GM10266 (cell line): ENCODE results near the gene MOV10L1.

Source experiments
- DNase-seq: peaks from one replicate; pipeline ENCODE4 v3.0.0; 2012; ENCODE audit errors: extremely low spot score
- TF ChIP-seq, protein P1 (sequence below): IDR thresholded peaks from 2 replicates; pipeline ENCODE4 v1.5.1; 2012; ENCODE audit warnings: mild to moderate bottlenecking, low read depth; ENCODE audit not compliant: control insufficient read depth, insufficient read depth; ENCODE audit errors: missing control alignments

MOV10L1 gene

DNA sequence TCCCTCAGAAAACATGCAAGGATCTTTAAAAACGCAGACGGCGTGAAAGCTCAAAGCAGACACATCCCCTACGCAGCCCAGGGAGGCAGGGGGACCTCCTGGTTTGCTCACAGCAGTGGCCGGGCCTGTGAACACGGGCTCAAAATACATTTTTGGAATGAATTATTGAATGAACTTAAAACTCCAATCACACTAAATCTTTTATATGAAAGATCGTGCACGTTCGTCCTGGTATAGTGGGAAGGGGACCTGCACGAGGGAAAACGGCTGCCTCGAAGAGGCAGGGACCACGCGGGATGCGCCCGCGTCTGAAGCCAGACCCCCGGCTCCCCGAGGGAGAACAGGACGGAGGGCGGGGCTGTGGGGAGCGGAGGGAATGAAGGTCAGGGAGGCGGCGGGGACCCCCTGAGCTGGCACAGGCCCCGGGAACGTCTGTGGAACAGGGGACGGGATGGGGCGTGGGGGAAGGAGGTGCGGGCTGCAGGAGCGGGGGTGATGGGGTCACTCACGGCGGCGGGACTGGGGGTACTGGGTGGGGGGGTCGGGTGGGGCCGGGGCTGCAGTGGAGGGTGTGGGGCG is 79.5 kb downstream of the MOV10L1 start:
- TF ChIP-seq, protein P1, sequence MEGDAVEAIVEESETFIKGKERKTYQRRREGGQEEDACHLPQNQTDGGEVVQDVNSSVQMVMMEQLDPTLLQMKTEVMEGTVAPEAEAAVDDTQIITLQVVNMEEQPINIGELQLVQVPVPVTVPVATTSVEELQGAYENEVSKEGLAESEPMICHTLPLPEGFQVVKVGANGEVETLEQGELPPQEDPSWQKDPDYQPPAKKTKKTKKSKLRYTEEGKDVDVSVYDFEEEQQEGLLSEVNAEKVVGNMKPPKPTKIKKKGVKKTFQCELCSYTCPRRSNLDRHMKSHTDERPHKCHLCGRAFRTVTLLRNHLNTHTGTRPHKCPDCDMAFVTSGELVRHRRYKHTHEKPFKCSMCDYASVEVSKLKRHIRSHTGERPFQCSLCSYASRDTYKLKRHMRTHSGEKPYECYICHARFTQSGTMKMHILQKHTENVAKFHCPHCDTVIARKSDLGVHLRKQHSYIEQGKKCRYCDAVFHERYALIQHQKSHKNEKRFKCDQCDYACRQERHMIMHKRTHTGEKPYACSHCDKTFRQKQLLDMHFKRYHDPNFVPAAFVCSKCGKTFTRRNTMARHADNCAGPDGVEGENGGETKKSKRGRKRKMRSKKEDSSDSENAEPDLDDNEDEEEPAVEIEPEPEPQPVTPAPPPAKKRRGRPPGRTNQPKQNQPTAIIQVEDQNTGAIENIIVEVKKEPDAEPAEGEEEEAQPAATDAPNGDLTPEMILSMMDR: no peak
- DNase-seq: no peak

DNA sequence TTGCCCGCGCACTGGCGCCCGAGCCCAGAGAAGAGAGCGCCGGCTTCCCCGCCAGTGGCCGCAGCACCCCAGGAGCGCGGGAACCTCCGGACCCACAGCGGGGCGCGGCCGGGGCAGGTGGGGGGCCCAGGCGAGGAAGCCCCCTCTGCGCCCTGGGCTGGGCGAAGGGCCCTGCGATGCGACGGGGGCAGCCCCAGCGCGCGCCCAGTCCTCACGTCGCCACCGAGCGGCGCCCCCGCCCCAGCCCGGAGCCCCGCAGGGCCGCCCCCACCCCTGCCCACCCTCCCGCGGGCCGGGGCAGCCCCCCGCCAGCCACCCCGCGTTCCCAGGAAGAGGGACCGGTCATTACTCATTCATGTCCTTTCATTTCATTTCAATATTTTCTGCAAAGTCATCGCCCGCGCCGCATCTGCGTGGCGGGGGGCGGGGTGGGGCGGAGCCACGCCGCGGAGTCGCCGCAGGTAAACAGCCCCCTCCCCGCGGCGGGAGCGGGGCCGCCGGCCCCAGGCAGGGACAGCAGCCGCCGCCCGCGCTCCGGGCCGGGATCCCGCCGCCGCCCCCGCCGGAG is 80.1 kb downstream of the MOV10L1 start:
- peak; percentile 75 for DNase-seq
- TF ChIP-seq, protein P1: peak; percentile 16

DNA sequence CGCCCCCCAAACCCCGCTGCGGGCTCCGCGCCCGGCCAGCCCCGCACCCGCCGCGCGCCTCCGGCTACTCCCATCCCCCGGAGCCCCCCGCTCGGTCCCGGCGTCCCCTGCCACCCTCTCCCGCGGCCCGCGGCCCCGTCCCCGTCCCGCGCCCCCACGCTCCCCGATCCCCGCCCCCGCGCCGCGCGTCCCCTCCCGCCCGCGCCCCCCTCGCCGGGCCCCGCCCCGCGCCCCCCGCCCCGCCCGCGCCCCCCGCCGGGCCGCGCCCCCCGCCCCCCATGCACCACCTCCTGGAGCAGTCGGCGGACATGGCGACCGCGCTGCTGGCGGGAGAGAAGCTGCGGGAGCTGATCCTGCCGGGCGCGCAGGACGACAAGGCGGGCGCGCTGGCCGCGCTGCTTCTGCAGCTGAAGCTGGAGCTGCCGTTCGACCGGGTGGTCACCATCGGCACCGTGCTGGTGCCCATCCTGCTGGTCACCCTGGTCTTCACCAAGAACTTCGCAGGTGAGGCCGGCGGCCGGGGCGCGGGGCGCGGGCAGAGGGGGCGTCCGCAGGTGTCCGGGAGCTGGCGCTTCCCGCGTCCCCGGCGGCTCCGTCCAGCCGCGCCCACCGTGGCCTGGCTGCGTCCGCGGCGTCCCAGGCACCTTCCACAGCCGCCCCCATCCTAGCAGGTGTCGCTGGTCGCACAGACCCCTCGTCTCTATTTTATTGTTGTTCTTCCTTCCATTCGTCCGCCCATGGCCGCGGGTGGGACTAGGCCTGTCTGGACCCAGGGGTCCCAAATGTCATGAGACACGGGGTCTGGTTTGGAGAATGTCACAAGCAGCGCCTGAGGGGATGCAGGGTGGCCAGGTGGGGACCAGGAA is 80.9 kb downstream of the MOV10L1 start, which contains the start of gene PANX2:
PANX2 (plus strand) TSS at position 279 of the 866 bp plus-strand sequence; CDS start at position 279, 0 bp downstream.
- no peak for DNase-seq
- TF ChIP-seq, protein P1: no peak

DNA sequence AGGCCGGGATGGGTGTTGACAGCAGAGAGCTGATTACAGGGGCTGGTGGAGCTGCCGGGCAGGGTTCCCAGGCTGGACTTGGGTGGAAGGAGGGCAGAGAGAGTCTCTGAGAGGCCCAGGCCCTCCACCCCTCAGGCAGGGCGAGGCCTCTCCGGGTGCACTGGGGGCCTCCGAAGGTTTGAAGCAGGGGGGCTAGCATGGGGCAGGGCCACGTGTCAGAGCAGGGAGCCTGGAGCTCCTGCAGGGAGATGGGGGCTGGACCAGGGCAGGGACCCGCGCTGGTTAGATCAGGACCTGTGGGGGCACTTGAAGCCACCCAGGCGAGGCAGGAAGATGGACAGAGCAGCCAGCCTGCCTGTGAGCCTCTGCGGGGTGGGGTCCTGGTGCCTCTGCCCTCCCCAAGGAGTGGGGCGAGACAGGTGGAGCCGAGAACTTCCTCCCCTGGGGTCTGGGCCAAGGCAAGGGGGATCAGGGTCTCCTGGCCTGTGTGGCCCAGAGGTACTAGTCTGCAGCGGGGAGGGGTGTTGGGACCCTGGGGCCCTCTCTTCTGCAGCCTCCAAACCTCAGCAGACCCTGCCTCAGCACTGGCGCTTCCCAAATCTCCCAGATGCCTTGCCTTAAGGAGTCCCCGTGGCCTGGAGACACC is 81.6 kb downstream of the MOV10L1 start:
- DNase-seq: no peak
- TF ChIP-seq, protein P1: no peak

DNA sequence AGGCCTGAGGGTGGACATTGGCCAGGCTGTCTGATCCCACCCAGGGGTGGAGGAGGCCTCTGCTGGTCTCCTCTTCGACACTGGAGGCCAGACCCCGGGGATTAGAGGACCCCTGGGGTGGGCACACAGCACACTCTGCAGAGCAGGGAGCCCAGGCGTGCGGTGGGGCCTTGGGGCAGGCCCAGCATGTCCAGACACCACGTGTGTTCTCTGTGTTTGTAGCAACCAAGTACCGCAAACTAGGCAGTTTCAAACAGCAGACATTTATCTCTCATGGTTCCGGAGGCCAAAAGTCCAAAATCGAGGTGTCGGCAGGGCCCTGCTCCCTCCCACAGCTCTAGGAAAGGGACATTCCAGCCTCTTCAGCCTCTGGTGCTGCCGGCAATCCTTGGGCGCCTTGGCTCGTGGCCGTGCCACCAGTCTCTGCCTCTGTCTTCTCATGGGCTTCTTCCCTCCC is 82.2 kb downstream of the MOV10L1 start:
- no peak for DNase-seq
- TF ChIP-seq, protein P1: no peak

DNA sequence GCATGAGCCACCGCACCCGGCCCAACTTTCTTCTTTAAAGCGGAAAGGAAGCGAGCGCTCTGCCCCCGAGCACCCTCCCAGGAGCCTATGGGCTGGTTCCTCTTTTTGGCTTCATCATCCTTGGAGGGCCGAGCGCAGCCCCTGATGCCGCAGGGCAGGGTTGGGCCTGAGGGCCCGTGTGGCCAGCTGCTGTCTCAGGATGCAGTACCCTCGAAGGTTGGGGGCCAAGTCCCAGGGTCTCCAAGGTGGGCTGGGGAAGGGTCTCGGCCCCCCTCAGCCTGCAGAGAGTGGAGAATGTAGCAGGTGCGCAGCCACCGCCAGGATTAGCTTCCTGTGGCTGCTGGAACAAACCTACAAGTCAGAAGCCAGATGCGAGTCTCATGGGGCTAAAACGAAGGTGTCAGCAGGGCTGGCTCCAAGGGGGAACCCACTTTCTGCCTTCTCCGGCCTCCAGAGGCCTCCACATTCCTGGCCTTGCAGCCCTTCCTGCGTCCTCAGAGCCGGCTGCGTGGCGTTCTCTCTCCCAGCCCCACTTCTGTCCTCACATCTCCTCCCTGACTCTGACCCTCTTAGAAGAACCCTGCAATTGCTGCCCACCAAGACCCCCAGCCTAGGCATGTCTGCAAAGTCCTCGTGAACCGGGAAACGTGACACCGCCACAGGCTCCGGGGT is 83.6 kb downstream of the MOV10L1 start:
- TF ChIP-seq, protein P1: no peak
- DNase-seq: peak; percentile 77
